ACC112 (cell line): Measurements from ENCODE around the gene CH25H.
"Not testable (repeated sequence)": the region's sequence is repeated elsewhere in the genome, so short reads cannot be mapped to it uniquely, and the experiment has no call there.

Experiments used
- H2AFZ ChIP-seq: fragments of 200-600 bp; sonication (generic); one replicate; pipeline ENCODE4 v1.6.0; 2017; ENCODE audit warnings: antibody characterized with exemption, low read length; ENCODE audit not compliant: unreplicated experiment
- H3K27ac ChIP-seq: fragments of 200-600 bp; sonication (generic); 2 replicates; pipeline ENCODE4 v1.5.1; 2014; ENCODE audit warnings: low read depth, mild to moderate bottlenecking, antibody characterized with exemption, low read length, moderate library complexity
- H3K27me3 ChIP-seq: fragments of 200-600 bp; sonication (generic); 2 replicates; pipeline ENCODE4 v1.6.1; 2014; ENCODE audit warnings: mild to moderate bottlenecking, antibody characterized with exemption, low read length, moderate library complexity, mixed read lengths; ENCODE audit not compliant: insufficient read depth
- H3K36me3 ChIP-seq: fragments of 200-600 bp; sonication (generic); 2 replicates; pipeline ENCODE4 v1.6.1; 2016; ENCODE audit warnings: mild to moderate bottlenecking, antibody characterized with exemption, low read length, moderate library complexity, mixed read lengths; ENCODE audit not compliant: insufficient read depth
- H3K4me1 ChIP-seq: fragments of 200-600 bp; sonication (generic); one replicate; pipeline ENCODE4 v1.6.1; 2016; ENCODE audit warnings: low read length, mixed read lengths; ENCODE audit not compliant: insufficient read depth, unreplicated experiment, control insufficient read depth
- H3K4me3 ChIP-seq: fragments of 200-600 bp; sonication (generic); 2 replicates; pipeline ENCODE4 v1.5.1; 2014; ENCODE audit warnings: mild to moderate bottlenecking, low read depth, low read length
- H3K79me2 ChIP-seq: fragments of 200-600 bp; sonication (generic); one replicate; pipeline ENCODE4 v1.6.0; 2016; ENCODE audit warnings: low read length; ENCODE audit not compliant: control insufficient read depth, unreplicated experiment, insufficient read depth

The CH25H gene

DNA sequence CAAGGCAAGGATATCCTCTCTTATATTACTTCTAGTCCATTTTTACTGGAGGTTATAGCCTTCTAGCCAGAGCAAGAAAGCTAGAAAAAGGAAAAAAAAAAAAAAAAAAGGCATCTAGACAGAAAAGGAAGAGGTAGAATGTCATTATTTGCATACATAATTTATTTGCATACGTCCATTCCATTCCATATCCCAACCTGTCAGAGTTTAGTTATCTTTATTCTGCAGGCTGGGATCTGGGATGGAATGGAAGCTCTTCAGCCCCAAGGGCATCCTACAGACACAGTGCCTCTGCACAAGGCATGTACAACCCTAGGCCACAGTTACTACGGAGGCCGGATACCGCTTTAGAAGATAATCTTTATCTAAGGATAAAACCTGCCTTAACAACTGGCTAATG, 9.6 kb downstream of the CH25H start:
- Histone ChIP-seq H3K27ac (no peak overlapping the region), H3K4me1 (peaks cover 7% of the 10 kb centered on the region), H3K79me2 (no peaks in the 10 kb centered on the region), H3K4me3 (no peak overlapping the region), H3K27me3 (no peaks in the 10 kb centered on the region), H2AFZ (no peak overlapping the region), H3K36me3 (no peaks in the 10 kb centered on the region)

- H2AFZ ChIP-seq, H3K27me3 ChIP-seq, H3K36me3 ChIP-seq, H3K79me2 ChIP-seq, H3K4me3 ChIP-seq, H3K27ac ChIP-seq, H3K4me1 ChIP-seq: not testable (repeated sequence)
Observed at GRCh38 chr10:89191301-89191700, 15.8 kb downstream of the CH25H start.

- Histone ChIP-seq H3K27me3 (no peaks in the 10 kb centered on the region), H2AFZ (no peak overlapping the region), H3K36me3 (no peaks in the 10 kb centered on the region), H3K27ac (no peak overlapping the region), H3K4me1 (peaks cover 18% of the 10 kb centered on the region), H3K79me2 (no peaks in the 10 kb centered on the region), H3K4me3 (no peak overlapping the region)
Observed at GRCh38 chr10:89189211-89189734, 17.8 kb downstream of the CH25H start.

DNA sequence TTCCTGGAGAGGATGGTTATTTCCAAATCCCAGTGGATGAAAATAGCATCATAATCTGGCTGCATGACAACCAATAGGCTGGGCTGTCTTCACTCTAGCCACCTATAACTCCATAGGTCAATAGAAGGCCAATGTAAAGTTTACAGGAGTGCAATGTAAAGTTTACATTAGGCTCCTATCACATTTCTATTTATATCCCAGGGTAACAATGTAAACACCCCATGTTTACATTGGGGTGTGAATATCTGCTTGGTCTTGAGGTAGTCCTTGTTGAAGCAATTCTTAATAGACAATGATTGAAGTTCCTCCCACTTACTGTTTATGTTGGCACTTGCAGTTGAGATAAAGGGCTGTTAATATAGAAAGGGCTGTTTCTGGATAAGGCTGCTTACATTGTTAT, 21.5 kb downstream of the CH25H start:
- H3K79me2 ChIP-seq, result no peaks in the 10 kb centered on the region
- H3K4me3 ChIP-seq, result no peak overlapping the region
- H3K27me3 ChIP-seq, result no peaks in the 10 kb centered on the region
- no peaks in the 10 kb centered on the region for H3K36me3 ChIP-seq
- peaks cover 24% of the 10 kb centered on the region for H3K4me1 ChIP-seq
- H2AFZ ChIP-seq, result no peak overlapping the region
- no peak overlapping the region for H3K27ac ChIP-seq

GRCh38 chr10:89184638-89185037, 22.5 kb downstream of the CH25H start:
- Histone ChIP-seq H3K36me3 (no peaks in the 10 kb centered on the region), H2AFZ (no peak overlapping the region), H3K27ac (no peak overlapping the region), H3K4me1 (peaks cover 24% of the 10 kb centered on the region), H3K79me2 (no peaks in the 10 kb centered on the region), H3K27me3 (no peaks in the 10 kb centered on the region), H3K4me3 (no peak overlapping the region)

DNA sequence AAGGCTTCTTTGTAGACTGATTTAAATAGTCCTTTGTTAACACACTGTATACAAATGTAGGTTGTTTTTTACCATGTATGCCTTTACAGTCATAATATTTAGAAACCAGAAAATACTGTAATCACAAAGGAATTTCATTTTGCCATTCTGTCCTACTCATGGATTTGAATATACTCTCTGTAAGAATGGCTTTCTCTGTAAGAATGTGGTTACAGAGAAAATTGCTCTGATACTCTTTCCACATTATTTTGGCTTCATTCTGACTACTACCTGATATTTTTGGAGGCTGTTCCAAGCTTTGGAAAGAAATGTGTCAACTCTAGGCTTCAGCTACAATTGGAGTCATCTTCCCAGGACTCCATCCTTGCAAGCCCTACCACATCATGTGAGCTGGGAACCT, 23.5 kb downstream of the CH25H start:
- no peak overlapping the region for H3K4me3 ChIP-seq
- no peaks in the 10 kb centered on the region for H3K36me3 ChIP-seq
- no peak overlapping the region for H3K27ac ChIP-seq

GRCh38 chr10:89182894-89183293, 24.2 kb downstream of the CH25H start:
- Histone ChIP-seq H3K27ac (no peak overlapping the region), H3K4me1 (peaks cover 24% of the 10 kb centered on the region), H3K79me2 (no peaks in the 10 kb centered on the region), H3K27me3 (no peaks in the 10 kb centered on the region), H2AFZ (no peak overlapping the region), H3K4me3 (no peak overlapping the region), H3K36me3 (no peaks in the 10 kb centered on the region)

More for the DNA sequence above, 23.5 kb downstream of the CH25H start:
- H2AFZ ChIP-seq, result no peak overlapping the region
- H3K79me2 ChIP-seq, result no peaks in the 10 kb centered on the region
- peaks cover 24% of the 10 kb centered on the region for H3K4me1 ChIP-seq
- no peaks in the 10 kb centered on the region for H3K27me3 ChIP-seq

GRCh38 chr10:89175816-89176215, 31.3 kb downstream of the CH25H start:
- Histone ChIP-seq H3K4me3 (no peak overlapping the region), H3K27me3 (no peaks in the 10 kb centered on the region), H3K27ac (no peak overlapping the region), H3K4me1 (peaks cover 20% of the 10 kb centered on the region), H3K79me2 (no peaks in the 10 kb centered on the region), H3K36me3 (no peaks in the 10 kb centered on the region), H2AFZ (no peak overlapping the region)

DNA sequence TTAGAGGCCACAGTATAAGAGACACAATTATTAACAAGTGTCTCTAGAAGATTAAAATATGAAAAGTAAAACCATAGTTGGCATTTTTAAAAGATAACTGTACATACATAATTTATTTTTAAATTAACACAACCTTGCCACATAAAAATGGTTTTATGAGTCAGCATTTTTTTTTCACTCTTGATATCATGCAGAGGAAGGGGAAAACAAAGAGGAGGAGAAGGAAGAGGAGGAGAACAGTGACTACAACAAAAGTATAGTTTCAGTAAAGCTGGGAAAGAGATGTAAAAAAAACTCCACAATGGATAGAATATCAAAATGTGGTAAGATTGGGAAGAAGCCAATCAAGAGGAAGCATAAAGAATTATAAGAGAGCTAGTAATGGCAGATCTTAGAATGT, 34.0 kb downstream of the CH25H start:
- peaks cover 20% of the 10 kb centered on the region for H3K4me1 ChIP-seq
- H3K4me3 ChIP-seq, result peak overlapping the region; percentile 4; the same call in 1 of the 2 replicates
- H3K27ac ChIP-seq, result peak overlapping the region; percentile 54
- peak overlapping the region; percentile 91 for H2AFZ ChIP-seq
- no peaks in the 10 kb centered on the region for H3K36me3 ChIP-seq
- H3K79me2 ChIP-seq, result no peaks in the 10 kb centered on the region
- no peaks in the 10 kb centered on the region for H3K27me3 ChIP-seq

GRCh38 chr10:89171996-89172395, 35.1 kb downstream of the CH25H start:
- Histone ChIP-seq H3K27ac (no peak overlapping the region), H3K4me1 (peaks cover 20% of the 10 kb centered on the region), H3K36me3 (no peaks in the 10 kb centered on the region), H3K27me3 (no peaks in the 10 kb centered on the region), H3K4me3 (no peak overlapping the region), H3K79me2 (no peaks in the 10 kb centered on the region), H2AFZ (peak overlapping the region; percentile 41)

- Histone ChIP-seq H3K27ac (no peak overlapping the region), H2AFZ (no peak overlapping the region), H3K4me3 (no peak overlapping the region), H3K36me3 (no peaks in the 10 kb centered on the region), H3K79me2 (no peaks in the 10 kb centered on the region), H3K4me1 (peaks cover 20% of the 10 kb centered on the region), H3K27me3 (no peaks in the 10 kb centered on the region)
Observed at GRCh38 chr10:89171263-89171872, 35.7 kb downstream of the CH25H start.
